Activated naive CD8-positive, alpha-beta T cell (primary cell): ENCODE measurements around the gene PTPRN2.

Experiments
- H3K27ac Mint-ChIP-seq: one replicate; pipeline ENCODE4 v1.8.0; 2021; ENCODE audit warnings: mixed read lengths
- H3K27me3 Mint-ChIP-seq: one replicate; pipeline ENCODE4 v1.8.0; 2021; ENCODE audit warnings: mixed read lengths
- H3K36me3 Mint-ChIP-seq: one replicate; pipeline ENCODE4 v1.8.0; 2021; ENCODE audit warnings: mixed read lengths
- H3K4me1 Mint-ChIP-seq: one replicate; pipeline ENCODE4 v1.8.0; 2021; ENCODE audit warnings: low read depth, mixed read lengths
- H3K4me3 Mint-ChIP-seq: one replicate; pipeline ENCODE4 v1.8.0; 2021; ENCODE audit warnings: mild to moderate bottlenecking, mixed read lengths
- H3K9me3 Mint-ChIP-seq: one replicate; pipeline ENCODE4 v1.8.0; 2021; ENCODE audit warnings: low read depth, mixed read lengths

PTPRN2 gene

GRCh38 chr7:158001621-158002320, 585.9 kb downstream of the PTPRN2 start:
- no peaks in the 10 kb centered on the region for H3K36me3 Mint-ChIP-seq
- no peaks in the 10 kb centered on the region for H3K4me1 Mint-ChIP-seq
- H3K27ac Mint-ChIP-seq: no peak overlapping the region
- H3K27me3 Mint-ChIP-seq: no peaks in the 10 kb centered on the region
- no peak overlapping the region for H3K4me3 Mint-ChIP-seq
- no peaks in the 10 kb centered on the region for H3K9me3 Mint-ChIP-seq

DNA sequence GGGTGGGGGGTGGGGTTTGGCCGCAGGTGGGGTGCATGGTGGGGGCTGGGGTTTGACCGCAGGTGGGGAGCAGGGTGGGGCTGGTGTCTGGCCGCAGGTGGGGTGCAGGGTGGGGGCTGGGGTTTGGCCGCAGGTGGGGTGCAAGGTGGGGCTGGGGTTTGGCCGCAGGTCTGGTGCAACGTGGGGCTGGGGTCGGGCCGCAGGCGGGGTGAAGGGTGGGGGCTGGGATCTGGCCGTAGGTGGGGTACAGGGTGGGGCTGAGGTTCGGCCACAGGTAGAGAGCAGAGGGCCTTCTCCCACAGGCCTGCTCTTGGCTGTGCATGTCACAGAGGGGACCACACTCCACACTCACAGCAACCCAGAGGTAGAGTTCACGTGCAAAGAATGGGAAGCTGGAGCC, 586.6 kb downstream of the PTPRN2 start:
- Mint-ChIP-seq H3K4me3 (no peak overlapping the region), H3K27ac (no peak overlapping the region), H3K9me3 (no peaks in the 10 kb centered on the region), H3K27me3 (no peaks in the 10 kb centered on the region), H3K4me1 (no peaks in the 10 kb centered on the region), H3K36me3 (no peaks in the 10 kb centered on the region)

GRCh38 chr7:158000160-158000559, 587.5 kb downstream of the PTPRN2 start:
- H3K4me1 Mint-ChIP-seq: no peaks in the 10 kb centered on the region
- no peak overlapping the region for H3K27ac Mint-ChIP-seq

DNA sequence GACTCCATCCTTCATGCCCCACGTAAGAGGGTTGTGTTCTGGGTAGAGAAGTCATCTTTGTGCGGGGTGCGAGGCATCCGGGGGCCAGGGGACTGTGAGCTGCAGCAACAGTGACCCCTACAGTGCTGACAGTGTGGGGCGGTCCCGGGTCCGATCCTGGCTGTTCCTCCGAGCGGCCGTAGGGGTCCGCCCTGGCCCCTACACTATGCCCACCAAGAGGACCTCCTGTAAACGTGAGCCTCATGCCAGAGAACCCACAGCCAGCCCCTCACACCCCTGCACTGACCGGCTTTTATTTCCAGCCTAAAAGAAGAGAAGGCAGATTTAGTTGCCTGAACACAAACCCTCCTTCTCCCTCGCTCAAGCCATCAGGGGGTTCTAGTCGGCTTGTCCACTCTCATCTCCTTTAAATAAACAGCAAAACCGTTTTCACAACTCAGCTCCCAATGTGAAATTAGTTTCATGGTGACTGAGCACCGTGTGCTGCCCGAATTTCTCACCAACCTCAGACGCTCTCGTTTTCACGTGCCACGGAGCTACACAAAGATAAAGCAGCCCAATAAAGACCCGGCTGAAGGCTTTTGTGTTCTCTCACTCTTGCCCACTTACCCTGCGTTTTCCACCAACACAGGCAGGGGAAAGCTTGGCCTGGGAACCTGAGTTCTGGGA, 588.6 kb downstream of the PTPRN2 start:
- H3K9me3 Mint-ChIP-seq: no peaks in the 10 kb centered on the region
- H3K27me3 Mint-ChIP-seq: no peaks in the 10 kb centered on the region
- no peaks in the 10 kb centered on the region for H3K4me1 Mint-ChIP-seq
- H3K4me3 Mint-ChIP-seq: no peak overlapping the region
- H3K27ac Mint-ChIP-seq: no peak overlapping the region
- no peaks in the 10 kb centered on the region for H3K36me3 Mint-ChIP-seq

More at GRCh38 chr7:158000160-158000559, 587.5 kb downstream of the PTPRN2 start:
- no peaks in the 10 kb centered on the region for H3K9me3 Mint-ChIP-seq
- no peaks in the 10 kb centered on the region for H3K27me3 Mint-ChIP-seq
- no peak overlapping the region for H3K4me3 Mint-ChIP-seq
- H3K36me3 Mint-ChIP-seq: no peaks in the 10 kb centered on the region

DNA sequence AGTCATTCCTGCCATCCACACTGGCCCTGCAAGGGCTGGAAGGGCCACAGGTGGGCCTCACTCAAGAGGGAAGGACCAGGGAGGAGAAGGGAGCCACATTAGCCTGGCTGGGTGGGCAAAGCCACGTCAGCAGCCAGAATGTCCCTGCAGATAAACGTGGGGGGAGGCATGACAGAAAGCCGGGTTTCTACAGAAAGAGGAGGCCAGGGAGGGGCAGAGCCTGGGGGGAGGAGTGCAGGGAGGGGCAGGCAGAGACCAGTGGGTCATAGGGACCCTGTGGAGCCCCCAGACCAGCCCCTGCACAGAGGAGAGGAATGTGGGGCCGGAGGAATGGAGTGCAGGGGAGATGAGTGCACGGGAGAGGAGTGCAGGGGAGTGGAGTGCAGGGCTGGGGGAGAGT, 590.2 kb downstream of the PTPRN2 start:
- H3K27ac Mint-ChIP-seq: no peak overlapping the region
- H3K4me3 Mint-ChIP-seq: no peak overlapping the region
- no peaks in the 10 kb centered on the region for H3K4me1 Mint-ChIP-seq
- H3K36me3 Mint-ChIP-seq: no peaks in the 10 kb centered on the region
- H3K9me3 Mint-ChIP-seq: no peaks in the 10 kb centered on the region
- H3K27me3 Mint-ChIP-seq: no peaks in the 10 kb centered on the region

GRCh38 chr7:157997080-157997440, 590.6 kb downstream of the PTPRN2 start:
- Mint-ChIP-seq H3K27me3 (no peaks in the 10 kb centered on the region), H3K9me3 (no peaks in the 10 kb centered on the region), H3K27ac (no peak overlapping the region), H3K4me1 (no peaks in the 10 kb centered on the region), H3K4me3 (no peak overlapping the region), H3K36me3 (no peaks in the 10 kb centered on the region)

- Mint-ChIP-seq H3K9me3 (no peaks in the 10 kb centered on the region), H3K36me3 (no peaks in the 10 kb centered on the region), H3K27ac (no peak overlapping the region), H3K4me1 (no peaks in the 10 kb centered on the region), H3K27me3 (no peaks in the 10 kb centered on the region), H3K4me3 (no peak overlapping the region)
Measured at GRCh38 chr7:157996359-157997079, 591.1 kb downstream of the PTPRN2 start.

- no peak overlapping the region for H3K27ac Mint-ChIP-seq
- no peaks in the 10 kb centered on the region for H3K27me3 Mint-ChIP-seq
- no peaks in the 10 kb centered on the region for H3K36me3 Mint-ChIP-seq
- H3K4me1 Mint-ChIP-seq: no peaks in the 10 kb centered on the region
- H3K4me3 Mint-ChIP-seq: no peak overlapping the region
- H3K9me3 Mint-ChIP-seq: no peaks in the 10 kb centered on the region
Measured at GRCh38 chr7:157995815-157996214, 591.8 kb downstream of the PTPRN2 start.

GRCh38 chr7:157994319-157994718, 593.3 kb downstream of the PTPRN2 start:
- no peak overlapping the region for H3K4me3 Mint-ChIP-seq
- H3K27me3 Mint-ChIP-seq: no peaks in the 10 kb centered on the region
- H3K27ac Mint-ChIP-seq: no peak overlapping the region
- H3K4me1 Mint-ChIP-seq: no peaks in the 10 kb centered on the region
- no peaks in the 10 kb centered on the region for H3K9me3 Mint-ChIP-seq
- no peaks in the 10 kb centered on the region for H3K36me3 Mint-ChIP-seq

- Mint-ChIP-seq H3K4me1 (no peaks in the 10 kb centered on the region), H3K27me3 (no peaks in the 10 kb centered on the region), H3K27ac (no peak overlapping the region), H3K4me3 (no peak overlapping the region), H3K9me3 (no peaks in the 10 kb centered on the region), H3K36me3 (no peaks in the 10 kb centered on the region)
Measured at GRCh38 chr7:157993406-157994105, 594.1 kb downstream of the PTPRN2 start.

GRCh38 chr7:157992511-157993160, 595.0 kb downstream of the PTPRN2 start:
- H3K4me3 Mint-ChIP-seq: no peak overlapping the region
- no peak overlapping the region for H3K27ac Mint-ChIP-seq
- H3K36me3 Mint-ChIP-seq: no peaks in the 10 kb centered on the region
- H3K4me1 Mint-ChIP-seq: no peaks in the 10 kb centered on the region
- H3K27me3 Mint-ChIP-seq: no peaks in the 10 kb centered on the region
- no peaks in the 10 kb centered on the region for H3K9me3 Mint-ChIP-seq

- H3K4me1 Mint-ChIP-seq: no peaks in the 10 kb centered on the region
Measured at GRCh38 chr7:157991761-157992160, 595.9 kb downstream of the PTPRN2 start.

DNA sequence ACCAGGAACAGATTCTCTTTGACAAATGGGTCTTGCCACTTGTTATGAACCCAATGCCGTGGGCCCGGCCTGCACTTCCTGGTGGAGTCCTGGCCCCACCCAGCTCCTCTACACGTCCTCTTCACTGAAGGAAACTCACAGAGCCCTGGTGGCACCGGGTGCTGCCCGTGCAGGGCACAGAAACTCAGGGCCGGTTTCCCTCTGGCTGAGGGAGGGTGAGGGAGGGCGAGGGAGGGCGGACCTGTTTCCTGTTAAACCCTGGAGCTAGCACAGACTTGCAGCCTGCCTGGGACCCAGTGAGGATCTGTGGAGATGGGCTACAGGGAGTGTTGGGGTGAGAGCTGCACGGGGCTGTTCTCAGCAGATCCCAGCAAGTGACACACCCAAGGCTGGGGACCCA, 596.3 kb downstream of the PTPRN2 start:
- Mint-ChIP-seq H3K9me3 (no peaks in the 10 kb centered on the region), H3K27ac (no peak overlapping the region), H3K36me3 (no peaks in the 10 kb centered on the region), H3K4me1 (no peaks in the 10 kb centered on the region), H3K27me3 (no peaks in the 10 kb centered on the region), H3K4me3 (no peak overlapping the region)

More at GRCh38 chr7:157991761-157992160, 595.9 kb downstream of the PTPRN2 start:
- no peak overlapping the region for H3K27ac Mint-ChIP-seq
- no peaks in the 10 kb centered on the region for H3K36me3 Mint-ChIP-seq
- H3K27me3 Mint-ChIP-seq: no peaks in the 10 kb centered on the region
- no peaks in the 10 kb centered on the region for H3K9me3 Mint-ChIP-seq
- H3K4me3 Mint-ChIP-seq: no peak overlapping the region

DNA sequence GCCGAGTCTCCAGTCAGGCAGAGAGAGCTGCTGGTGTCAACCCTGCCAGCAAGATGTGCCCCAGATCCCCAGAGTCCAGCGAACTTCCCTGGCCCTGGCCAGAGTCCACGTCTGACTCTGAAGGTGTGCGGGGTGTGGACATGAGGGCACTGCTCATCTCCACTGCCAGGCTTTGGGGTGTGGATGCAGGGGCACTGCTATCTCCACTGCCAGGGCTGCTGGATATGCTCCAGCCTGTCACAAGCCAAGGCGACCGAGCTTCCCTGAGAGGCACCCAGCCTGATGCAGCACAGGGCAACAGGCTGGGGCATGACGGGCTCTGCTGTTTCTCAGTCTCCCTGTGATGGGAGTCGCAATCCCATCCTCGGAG, 596.8 kb downstream of the PTPRN2 start:
- no peaks in the 10 kb centered on the region for H3K27me3 Mint-ChIP-seq
- no peaks in the 10 kb centered on the region for H3K4me1 Mint-ChIP-seq
- no peak overlapping the region for H3K27ac Mint-ChIP-seq
- H3K9me3 Mint-ChIP-seq: no peaks in the 10 kb centered on the region
- no peak overlapping the region for H3K4me3 Mint-ChIP-seq
- no peaks in the 10 kb centered on the region for H3K36me3 Mint-ChIP-seq
